Right cardiac atrium (tissue), 5 donors: ENCODE results near the gene REL. TPM values are rescaled to one million over a fixed set of nuclear protein-coding genes. Genes with fewer than 3 reads are reported as not detected.
A peak's percentile ranks its signal among the peaks of the same experiment; 100 is the strongest.
"Not testable (repeated sequence)": the region's sequence is repeated elsewhere in the genome, so short reads cannot be mapped to it uniquely, and the experiment has no call there.

Experiments used
- ATAC-seq, 2 donors: fragments of 200-7000 bp; cut with Tn5 transposase; one replicate each; pipeline versions ENCODE4 v1.8.0 to v1.9.1; 2020; ENCODE audit warnings: moderate library complexity in 2 of 2, mild to moderate bottlenecking in 1 of 2
- DNase-seq, 3 donors: peaks; one replicate each; pipeline ENCODE4 v3.0.0-alpha.2; 2020
- H3K27ac ChIP-seq: one replicate; pipeline ENCODE4 v1.5.1; 2013; ENCODE audit warnings: mild to moderate bottlenecking, low read length, control low read depth, moderate library complexity
- H3K27me3 ChIP-seq: one replicate; pipeline ENCODE4 v1.6.1; 2013; ENCODE audit not compliant: control insufficient read depth, insufficient read depth
- H3K4me1 ChIP-seq: one replicate; pipeline ENCODE4 v1.6.1; 2013; ENCODE audit warnings: low read length; ENCODE audit not compliant: control insufficient read depth, insufficient read depth
- H3K4me3 ChIP-seq: one replicate; pipeline ENCODE4 v1.5.1; 2013; ENCODE audit warnings: low read length, control low read depth
- H3K9me3 ChIP-seq: one replicate; pipeline ENCODE4 v1.6.1; 2013; ENCODE audit warnings: low read length; ENCODE audit not compliant: control insufficient read depth
- WGBS: extraction: QIAGEN DNeasy Blood & Tissue Kit; methylation state at CpG from one replicate; pipeline ENCODE4 v1.1.7; 2013; 5-methylcytosine and 5-hydroxymethylcytosine counted together
- intact Hi-C, 4 donors: fragments of 100-400 bp; cut with DNase I; formaldehyde crosslinking; loops; one replicate each; pipeline versions ENCODE4 v1.11.0 to v1.14.0; 2022 to 2023
- polyA plus RNA-seq: library from polyadenylated mRNA; stranded (reverse); fragments of 200-250 nt; gene quantifications from one replicate; pipeline ENCODE4 v1.2.3, GENCODE V29; 2013
- total RNA-seq, 4 donors: library from RNA; stranded (reverse); fragmentation: NEBNext Ultra II Directional; extraction: Animal tissue kit (Norgen Biotek cat#: 25700); gene quantifications; one replicate each; pipeline ENCODE4 v1.2.1, GENCODE V29; 2021
- donor health status: healthy with polysubstance abuse.
- donor health status: DM: no; HTN: yes; CAD: no.
- donor health status: DM: no; HTN: no; CAD: no.
- donor health status: DM: no; HTN: yes; CAD: no; lungs with severe emphysema.
- donor health status: DM: yes; HTN: yes; CAD: no.

REL gene
- total and polyA plus RNA-seq, 5 donors: 1.8 to 8.0 (median 6.1) TPM

- Histone ChIP-seq H3K9me3 (no peaks in the 10 kb centered on the region), H3K27ac (no peak overlapping the region), H3K27me3 (no peaks in the 10 kb centered on the region), H3K4me1 (no peaks in the 10 kb centered on the region), H3K4me3 (no peak overlapping the region)
- intact Hi-C loops: loop anchor here in 1 of 4 donors (10.0 kb wide), 1 partner anchor 131 kb away; no protein-coding TSS in a partner anchor
- WGBS: 81% methylated on average over 7 of the region's 7 CpGs
- ATAC-seq (no peak), DNase-seq (no peak)
Measured at GRCh38 chr2:60925994-60926740, 44.8 kb downstream of the REL start.

- no peaks in the 10 kb centered on the region for H3K4me1 ChIP-seq
- intact Hi-C loops: loop anchor here in 1 of 4 donors (10.0 kb wide), 1 partner anchor 132 kb away; no protein-coding TSS in a partner anchor
- WGBS: 85% methylated on average over 3 of the region's 3 CpGs
- H3K27me3 ChIP-seq: no peaks in the 10 kb centered on the region
- no peak overlapping the region for H3K4me3 ChIP-seq
- no peak overlapping the region for H3K27ac ChIP-seq
- DNase-seq (no peak), ATAC-seq (peak in 1 of 2 donors; percentile 43)
- no peaks in the 10 kb centered on the region for H3K9me3 ChIP-seq
Measured at GRCh38 chr2:60926741-60927552, 45.6 kb downstream of the REL start.

- H3K9me3 ChIP-seq, H3K27me3 ChIP-seq, intact Hi-C loops, H3K4me1 ChIP-seq, DNase-seq, ATAC-seq, H3K4me3 ChIP-seq, H3K27ac ChIP-seq: not testable (repeated sequence)
- WGBS: 97% methylated on average over 5 of the region's 5 CpGs
Measured at GRCh38 chr2:60932061-60932460, 50.7 kb downstream of the REL start.

GRCh38 chr2:60932954-60933353 lies 51.6 kb downstream of the REL start:
- ATAC-seq (no peak), DNase-seq (no peak)
- no peaks in the 10 kb centered on the region for H3K27me3 ChIP-seq
- 96% methylated on average over 3 of the region's 3 CpGs for WGBS
- intact Hi-C loops: no loop called here
- H3K4me1 ChIP-seq: no peaks in the 10 kb centered on the region
- no peak overlapping the region for H3K4me3 ChIP-seq
- no peaks in the 10 kb centered on the region for H3K9me3 ChIP-seq
- no peak overlapping the region for H3K27ac ChIP-seq

GRCh38 chr2:60934165-60934722 lies 52.9 kb downstream of the REL start:
- no peaks in the 10 kb centered on the region for H3K9me3 ChIP-seq
- 55% methylated on average over 2 of the region's 2 CpGs for WGBS
- ATAC-seq: peak; percentile 32 to 68
- no peaks in the 10 kb centered on the region for H3K4me1 ChIP-seq
- no peak overlapping the region for H3K27ac ChIP-seq
- intact Hi-C loops: no loop called here
- DNase-seq: no peak
- no peaks in the 10 kb centered on the region for H3K27me3 ChIP-seq
- no peak overlapping the region for H3K4me3 ChIP-seq

- intact Hi-C loops: no loop called here
- peak in 1 of 3 donors; percentile 49 for DNase-seq
- Histone ChIP-seq H3K9me3 (no peaks in the 10 kb centered on the region), H3K4me1 (no peaks in the 10 kb centered on the region), H3K27ac (no peak overlapping the region), H3K27me3 (no peaks in the 10 kb centered on the region), H3K4me3 (no peak overlapping the region)
- WGBS: 73% methylated on average over 5 of the region's 5 CpGs
- ATAC-seq: peak in 1 of 2 donors; percentile 11
Measured at GRCh38 chr2:60936757-60937156, 55.4 kb downstream of the REL start.

GRCh38 chr2:60938301-60938700 lies 56.9 kb downstream of the REL start:
- no peak for ATAC-seq
- H3K27ac ChIP-seq: no peak overlapping the region
- H3K4me3 ChIP-seq: no peak overlapping the region
- H3K27me3 ChIP-seq: no peaks in the 10 kb centered on the region
- no peak for DNase-seq
- WGBS: 97% methylated on average over 7 of the region's 7 CpGs
- H3K9me3 ChIP-seq: no peaks in the 10 kb centered on the region
- intact Hi-C loops: no loop called here
- no peaks in the 10 kb centered on the region for H3K4me1 ChIP-seq

- Histone ChIP-seq H3K4me1 (no peaks in the 10 kb centered on the region), H3K27ac (no peak overlapping the region), H3K4me3 (no peak overlapping the region), H3K27me3 (no peaks in the 10 kb centered on the region), H3K9me3 (no peaks in the 10 kb centered on the region)
- ATAC-seq: no peak
- 80% methylated on average over 2 of the region's 2 CpGs for WGBS
- no peak for DNase-seq
- intact Hi-C loops: no loop called here
Measured at GRCh38 chr2:60939622-60940021, 58.2 kb downstream of the REL start.

- no peak for ATAC-seq
- intact Hi-C loops: no loop called here
- Histone ChIP-seq H3K4me3 (no peak overlapping the region), H3K27me3 (no peaks in the 10 kb centered on the region), H3K9me3 (no peaks in the 10 kb centered on the region), H3K4me1 (no peaks in the 10 kb centered on the region), H3K27ac (no peak overlapping the region)
- DNase-seq: no peak
- WGBS: 90% methylated on average over 2 of the region's 2 CpGs
Measured at GRCh38 chr2:60945341-60945740, 64.0 kb downstream of the REL start.

- ATAC-seq (no peak), DNase-seq (no peak)
- H3K4me3 ChIP-seq: no peak overlapping the region
- intact Hi-C loops: no loop called here
- no peaks in the 10 kb centered on the region for H3K27me3 ChIP-seq
- no peaks in the 10 kb centered on the region for H3K4me1 ChIP-seq
- 81% methylated on average over 4 of the region's 4 CpGs for WGBS
- H3K9me3 ChIP-seq: no peaks in the 10 kb centered on the region
- H3K27ac ChIP-seq: no peak overlapping the region
Measured at GRCh38 chr2:60947056-60947455, 65.7 kb downstream of the REL start.

GRCh38 chr2:60948161-60948560 lies 66.8 kb downstream of the REL start:
- Histone ChIP-seq H3K27ac (no peak overlapping the region), H3K4me1 (no peaks in the 10 kb centered on the region), H3K4me3 (no peak overlapping the region), H3K27me3 (no peaks in the 10 kb centered on the region), H3K9me3 (no peaks in the 10 kb centered on the region)
- WGBS: over 99% methylated on average over 8 of the region's 8 CpGs
- DNase-seq (no peak), ATAC-seq (no peak)
- intact Hi-C loops: no loop called here
